ENCODE measurements around the gene ATP6AP2.

- TF ChIP-seq CTCF (IDR thresholded peaks at IDR 0.05) (no peak), POLR2A (IDR thresholded peaks at IDR 0.05) (no peak)
Measured at GRCh38 chrX:40623139-40623536, 42.4 kb downstream of the ATP6AP2 start, which contains the start of gene MPC1L.
